Measurements from ENCODE around the gene PCDHGB6.
"Not testable (repeated sequence)": the region's sequence is repeated elsewhere in the genome, so short reads cannot be mapped to it uniquely, and the experiment has no call there.

The PCDHGB6 gene

GRCh38 chr5:141407790-141408505 lies at the start of gene PCDHGB6:
PCDHGB6 (plus strand) TSS chr5:141408021; CDS start chr5:141408203, 182 bp downstream.
- peak; percentile 60 to 64 for DNase-seq

GRCh38 chr5:141359790-141360426 lies 47.9 kb upstream of the PCDHGB6 start, which contains the start of gene PCDHGB2:
PCDHGB2 (plus strand) TSS chr5:141359994; CDS start chr5:141360136, 142 bp downstream.
- no peak for DNase-seq

- no peak for DNase-seq
These were observed 47.1 kb upstream of the PCDHGB6 start for GRCh38 chr5:141360685-141361084.

- no peak for DNase-seq
These were observed 45.1 kb upstream of the PCDHGB6 start for GRCh38 chr5:141362719-141363118.

GRCh38 chr5:141363952-141364660 lies 43.7 kb upstream of the PCDHGB6 start, which contains the start of gene PCDHGA5:
PCDHGA5 (plus strand) TSS chr5:141364162; CDS start chr5:141364331, 169 bp downstream.
- no peak for DNase-seq

GRCh38 chr5:141366016-141366896 lies 41.6 kb upstream of the PCDHGB6 start:
- DNase-seq: no peak

- DNase-seq: no peak
These were observed 37.6 kb upstream of the PCDHGB6 start, which contains the start of gene PCDHGB3 for GRCh38 chr5:141369994-141370848. PCDHGB3 (plus strand) TSS chr5:141370242; CDS start chr5:141370395, 153 bp downstream.

GRCh38 chr5:141371572-141372475 lies 36.0 kb upstream of the PCDHGB6 start:
- no peak for DNase-seq

GRCh38 chr5:141373673-141374317 lies 34.0 kb upstream of the PCDHGB6 start, which contains the start of gene PCDHGA6:
PCDHGA6 (plus strand) TSS chr5:141373891; CDS start chr5:141374084, 193 bp downstream.
- no peak for DNase-seq

GRCh38 chr5:141374627-141375026 lies 33.2 kb upstream of the PCDHGB6 start:
- no peak for DNase-seq

GRCh38 chr5:141375444-141376155 lies 32.2 kb upstream of the PCDHGB6 start:
- DNase-seq: not testable (repeated sequence)

GRCh38 chr5:141382469-141383294 lies 25.1 kb upstream of the PCDHGB6 start, which contains the start of gene PCDHGA7:
PCDHGA7 (plus strand) TSS chr5:141382742; CDS start chr5:141382900, 158 bp downstream.
- no peak for DNase-seq

- DNase-seq: no peak
These were observed 24.5 kb upstream of the PCDHGB6 start for GRCh38 chr5:141383345-141383744.

- no peak for DNase-seq
These were observed 23.2 kb upstream of the PCDHGB6 start for GRCh38 chr5:141384471-141385267.

GRCh38 chr5:141387557-141388311 lies 20.1 kb upstream of the PCDHGB6 start, which contains the start of gene PCDHGB4:
PCDHGB4 (plus strand) TSS chr5:141387698; CDS start chr5:141387885, 187 bp downstream.
- DNase-seq: not testable (repeated sequence)

GRCh38 chr5:141388661-141389060 lies 19.2 kb upstream of the PCDHGB6 start:
- no peak for DNase-seq
